Pancreas (tissue), 10 donors: ENCODE results near the gene DENR. TPM values are rescaled to one million over a fixed set of nuclear protein-coding genes. Genes with fewer than 3 reads are reported as not detected.
"Not testable (repeated sequence)": the region's sequence is repeated elsewhere in the genome, so short reads cannot be mapped to it uniquely, and the experiment has no call there.

Experiments used
- ATAC-seq, 4 donors: fragments of 200-7000 bp; cut with Tn5 transposase; one replicate each; pipeline versions ENCODE4 v1.8.0 to v1.9.1; 2020; ENCODE audit warnings: mild to moderate bottlenecking in 4 of 4, moderate library complexity in 4 of 4
- DNase-seq, 6 donors: peaks; one replicate each; pipeline ENCODE4 v3.0.0-alpha.2; 2020
- FAIRE-seq: peaks from 2 replicates; lab custom pipeline; 2012; peaks lifted over from hg19 to GRCh38; lab: Jason Lieb, UNC
- H3K27ac ChIP-seq, 4 donors: fragments of 200-600 bp; sonication (generic); 1 replicate in 3 of 4; 2 replicates in 1 of 4; pipeline versions ENCODE4 v1.5.0 to v1.8.0; 2020
- H3K27me3 ChIP-seq, 4 donors: fragments of 200-600 bp; one replicate each; pipeline ENCODE4 v1.8.0; 2021
- H3K36me3 ChIP-seq, 3 donors: fragments of 200-600 bp; sonication (generic) in 1 of 3; one replicate each; pipeline versions ENCODE4 v1.5.0 to v1.8.0; 2020 to 2021
- H3K4me1 ChIP-seq, 3 donors: fragments of 200-600 bp; one replicate each; pipeline ENCODE4 v1.8.0; 2021
- H3K4me3 ChIP-seq, 4 donors: fragments of 200-600 bp; sonication (generic) in 2 of 4; one replicate each; pipeline versions ENCODE4 v1.5.0 to v1.8.0; 2020 to 2021
- H3K9me3 ChIP-seq, 4 donors: fragments of 200-600 bp; one replicate each; pipeline ENCODE4 v1.8.0; 2021
- WGBS, 2 donors: extraction: QIAGEN DNeasy Blood & Tissue Kit; methylation state at CpG; one replicate each; pipeline ENCODE4 v1.1.7; 2013; 5-methylcytosine and 5-hydroxymethylcytosine counted together
- intact Hi-C, 3 donors: fragments of 100-400 bp; cut with DNase I; formaldehyde crosslinking; loops; one replicate each; pipeline versions ENCODE4 v1.11.1 to v1.14.2; 2022
- polyA plus RNA-seq, 2 donors: library from polyadenylated mRNA; stranded (reverse); fragments of 200-250 nt; gene quantifications; one replicate each; pipeline ENCODE4 v1.2.3, GENCODE V29; 2013
- total RNA-seq, 6 donors: library from RNA; stranded (reverse); fragmentation: NEBNext Ultra II Directional in 4 of 6; extraction: Animal tissue kit (Norgen Biotek cat#: 25700) in 4 of 6; gene quantifications; one replicate each; pipeline versions ENCODE4 v1.2.1 to v1.2.4, GENCODE V29; 2021 to 2023
- TF ChIP-seq, protein P1 (sequence below), 4 donors: fragments of 200-600 bp; sonication (generic) in 3 of 4; IDR thresholded peaks; one replicate each; pipeline versions ENCODE4 v1.5.0 to v1.8.0; 2021; ENCODE audit warnings: antibody characterized with exemption in 4 of 4
- donor health status: healthy with polysubstance abuse.
- donor health status: DM: no; HTN: no; CAD: no; lungs with moderate emphysema.
- donor health status: DM: no; HTN: no; CAD: no.
- donor health status: control.
- donor health status: control.
- donor health status: Bipolar disorder and iron deficiency.
- donor health status: DM: yes; HTN: yes; CAD: no.
- donor health status: DM: no; HTN: no; CAD: no.
- donor health status: DM: no; HTN: no; CAD: no.
- donor health status: DM: yes; HTN: yes; CAD: no.

The DENR gene
- total and polyA plus RNA-seq, 8 donors = 12.2 to 20.9 (median 16.0) TPM

DNA sequence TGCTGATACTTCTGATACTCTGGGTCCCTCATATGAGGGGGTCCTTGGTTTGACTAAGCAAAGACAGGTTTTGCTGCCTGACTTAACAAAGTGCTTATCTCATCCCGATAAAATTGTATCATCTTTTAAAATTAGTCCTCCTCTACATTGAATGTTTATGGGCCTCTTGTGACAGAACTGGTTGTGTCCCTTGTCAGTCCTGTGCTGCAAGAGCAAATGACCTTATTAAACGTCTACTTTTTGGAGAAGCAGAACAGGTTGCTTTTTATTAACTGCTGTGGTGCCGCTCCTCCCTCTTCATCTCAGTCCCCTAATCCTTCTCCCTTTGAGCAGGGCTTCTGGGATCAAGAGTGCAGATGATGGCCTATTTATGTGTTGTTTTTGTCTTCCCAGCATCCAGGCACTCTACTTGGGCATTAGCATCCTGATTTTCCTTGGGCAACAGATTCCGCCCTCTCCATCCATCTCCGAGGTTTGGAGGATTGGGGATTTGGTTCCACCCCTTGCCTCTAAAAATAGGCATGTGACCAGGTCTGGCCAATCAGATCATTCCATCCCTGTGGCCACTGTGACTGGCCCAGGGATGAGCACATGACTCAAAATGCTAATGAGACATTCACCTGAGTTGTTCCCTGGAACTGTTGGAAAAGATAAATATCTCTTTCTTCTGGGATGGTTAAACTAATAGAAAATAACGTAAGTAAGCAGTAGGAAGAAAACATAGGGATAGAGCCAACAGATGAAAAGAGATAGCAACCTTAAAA is 2.9 kb upstream of the DENR start:
- no peak overlapping the region for H3K27ac ChIP-seq
- no peak overlapping the region for H3K4me3 ChIP-seq
- DNase-seq (no peak), FAIRE-seq (no peak), ATAC-seq (no peak)
- WGBS, 2 donors = 63 to 74% methylated on average over 6 of the region's 6 CpGs
- no peaks in the 10 kb centered on the region for H3K9me3 ChIP-seq
- intact Hi-C loops = loop anchor here in 1 of 3 donors (10.0 kb wide), 1 partner anchor 105 kb away; no protein-coding TSS in a partner anchor
- H3K4me1 ChIP-seq = peaks cover 5 to 10% (median 8%) of the 10 kb centered on the region in 3 donors
- H3K27me3 ChIP-seq = no peaks in the 10 kb centered on the region
- TF ChIP-seq, protein P1, sequence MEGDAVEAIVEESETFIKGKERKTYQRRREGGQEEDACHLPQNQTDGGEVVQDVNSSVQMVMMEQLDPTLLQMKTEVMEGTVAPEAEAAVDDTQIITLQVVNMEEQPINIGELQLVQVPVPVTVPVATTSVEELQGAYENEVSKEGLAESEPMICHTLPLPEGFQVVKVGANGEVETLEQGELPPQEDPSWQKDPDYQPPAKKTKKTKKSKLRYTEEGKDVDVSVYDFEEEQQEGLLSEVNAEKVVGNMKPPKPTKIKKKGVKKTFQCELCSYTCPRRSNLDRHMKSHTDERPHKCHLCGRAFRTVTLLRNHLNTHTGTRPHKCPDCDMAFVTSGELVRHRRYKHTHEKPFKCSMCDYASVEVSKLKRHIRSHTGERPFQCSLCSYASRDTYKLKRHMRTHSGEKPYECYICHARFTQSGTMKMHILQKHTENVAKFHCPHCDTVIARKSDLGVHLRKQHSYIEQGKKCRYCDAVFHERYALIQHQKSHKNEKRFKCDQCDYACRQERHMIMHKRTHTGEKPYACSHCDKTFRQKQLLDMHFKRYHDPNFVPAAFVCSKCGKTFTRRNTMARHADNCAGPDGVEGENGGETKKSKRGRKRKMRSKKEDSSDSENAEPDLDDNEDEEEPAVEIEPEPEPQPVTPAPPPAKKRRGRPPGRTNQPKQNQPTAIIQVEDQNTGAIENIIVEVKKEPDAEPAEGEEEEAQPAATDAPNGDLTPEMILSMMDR (IDR thresholded peaks at IDR 0.05) = no peak
- H3K36me3 ChIP-seq = no peaks in the 10 kb centered on the region

DNA sequence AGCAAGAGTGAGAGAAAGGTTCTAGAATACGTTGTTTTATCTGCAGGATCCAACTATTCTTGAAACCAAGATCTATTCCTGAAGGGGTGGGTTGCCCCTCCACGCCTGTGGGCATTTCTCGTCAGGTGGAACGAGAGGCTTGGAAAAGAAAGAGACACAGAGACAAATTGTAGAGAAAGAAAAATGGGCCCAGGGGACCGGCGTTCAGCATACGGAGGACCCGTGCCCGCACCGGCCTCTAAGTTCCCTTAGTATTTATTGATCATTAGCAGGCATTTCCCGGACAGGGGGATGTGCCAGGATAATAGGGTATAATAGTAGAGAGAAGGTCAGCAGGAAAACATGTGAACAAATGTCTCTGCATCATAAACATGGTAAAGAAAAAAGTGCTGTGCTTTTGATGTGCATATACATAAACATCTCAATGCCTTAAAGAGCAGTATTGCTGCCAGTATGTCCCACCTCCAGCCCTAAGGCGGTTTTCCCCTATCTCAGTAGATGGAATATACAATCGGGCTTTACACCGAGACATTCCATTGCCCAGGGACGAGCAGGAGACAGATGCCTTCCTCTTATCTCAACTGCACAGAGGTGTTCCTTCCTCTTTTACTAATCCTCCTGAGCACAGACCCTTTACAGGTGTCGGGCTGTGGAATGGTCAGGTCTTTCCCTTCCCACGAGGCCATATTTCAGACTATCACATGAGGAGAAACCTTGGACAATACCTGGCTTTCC is 1.7 kb upstream of the DENR start:
- DNase-seq, FAIRE-seq, H3K4me3 ChIP-seq, H3K4me1 ChIP-seq, H3K27me3 ChIP-seq, ATAC-seq, intact Hi-C loops, H3K36me3 ChIP-seq, H3K9me3 ChIP-seq, H3K27ac ChIP-seq: not testable (repeated sequence)
- 73 to 74% methylated on average over 17 of the region's 17 CpGs for WGBS, 2 donors

DNA sequence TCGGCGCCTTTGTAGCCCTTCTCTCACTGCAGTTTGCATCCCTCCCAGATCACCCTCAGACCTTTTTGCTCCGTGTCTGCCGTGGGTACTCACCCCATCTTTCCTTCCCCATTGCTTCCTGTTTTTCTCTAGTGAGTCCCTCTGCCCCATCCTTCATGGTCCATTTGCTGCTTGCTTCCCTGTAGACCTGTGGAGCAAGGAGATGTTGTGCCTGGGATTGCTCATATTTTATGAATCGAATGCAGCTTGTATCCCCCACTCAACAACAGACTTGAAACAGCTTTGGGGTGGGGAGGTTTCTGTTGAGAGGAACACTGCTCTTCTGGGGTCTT is 661 bp downstream of the DENR start:
- TF ChIP-seq, protein P1 (IDR thresholded peaks at IDR 0.05) = no peak
- Histone ChIP-seq H3K4me3 (peak overlapping the region; percentile 66 to 96 (median 84)), H3K9me3 (no peaks in the 10 kb centered on the region), H3K27me3 (no peaks in the 10 kb centered on the region), H3K4me1 (peaks cover 5 to 10% (median 8%) of the 10 kb centered on the region in 3 donors), H3K27ac (peak overlapping the region in 1 of 4 donors; percentile 65), H3K36me3 (no peaks in the 10 kb centered on the region)
- intact Hi-C loops = no loop called here
- ATAC-seq = peak in 2 of 4 donors; percentile 3 to 7
- no peak for FAIRE-seq
- DNase-seq = no peak
- 2% methylated on average over 5 of the region's 5 CpGs for WGBS, 2 donors

DNA sequence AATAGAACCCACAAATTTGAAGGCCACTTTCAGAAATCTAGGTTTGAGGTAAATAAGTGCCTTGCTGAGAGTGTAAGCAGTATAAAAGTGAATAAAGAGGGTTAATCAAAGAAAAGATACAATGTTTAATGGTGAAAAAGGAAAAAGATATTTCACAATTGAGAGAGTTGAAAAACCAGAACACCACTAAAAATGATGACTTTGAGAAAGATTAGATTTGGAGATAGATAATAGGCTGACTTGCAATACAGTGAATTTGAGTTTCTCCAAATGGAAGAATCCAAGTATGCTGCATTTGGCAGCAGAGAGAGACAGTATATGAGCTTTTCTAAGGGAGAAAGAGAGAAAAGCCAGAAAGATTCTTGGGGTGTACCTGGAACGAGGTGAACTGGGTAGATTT is 2.2 kb downstream of the DENR start:
- intact Hi-C loops = no loop called here
- no peak for FAIRE-seq
- H3K4me3 ChIP-seq = no peak overlapping the region
- no peak for ATAC-seq
- H3K4me1 ChIP-seq = peaks cover 5 to 10% (median 8%) of the 10 kb centered on the region in 3 donors
- WGBS, 2 donors = 90 to 94% methylated on average over 1 of the region's 1 CpG
- TF ChIP-seq, protein P1 (IDR thresholded peaks at IDR 0.05) = no peak
- H3K9me3 ChIP-seq = no peaks in the 10 kb centered on the region
- H3K27ac ChIP-seq = no peak overlapping the region
- no peak for DNase-seq
- no peaks in the 10 kb centered on the region for H3K27me3 ChIP-seq
- H3K36me3 ChIP-seq = no peaks in the 10 kb centered on the region

DNA sequence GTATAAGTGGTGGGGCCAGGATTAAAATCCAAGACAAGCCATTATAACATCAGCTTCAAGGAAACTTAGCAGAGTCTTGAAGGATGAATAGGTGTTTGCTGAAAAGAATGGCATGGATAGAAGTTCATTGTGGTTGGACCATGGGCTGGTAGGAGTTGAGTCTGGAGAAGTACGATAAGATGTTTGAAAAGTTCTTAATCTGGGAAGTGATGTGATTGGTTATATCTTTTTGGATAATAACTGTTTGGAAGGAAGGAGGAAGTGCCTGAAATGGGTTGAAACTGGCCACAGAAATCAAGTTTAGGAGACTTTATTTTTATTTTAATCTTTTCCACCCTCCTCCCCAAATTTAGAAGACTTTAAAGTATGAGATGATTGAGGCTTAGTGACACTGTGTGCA is 4.9 kb downstream of the DENR start:
- Histone ChIP-seq H3K4me1 (peaks cover 5 to 10% (median 8%) of the 10 kb centered on the region in 3 donors), H3K4me3 (no peak overlapping the region), H3K9me3 (no peaks in the 10 kb centered on the region), H3K27me3 (no peaks in the 10 kb centered on the region), H3K27ac (no peak overlapping the region), H3K36me3 (peaks cover 0 to 7% (median 0%) of the 10 kb centered on the region in 3 donors)
- FAIRE-seq (no peak), DNase-seq (no peak), ATAC-seq (no peak)
- TF ChIP-seq, protein P1 (IDR thresholded peaks at IDR 0.05) = no peak
- intact Hi-C loops = no loop called here
- 78 to 85% methylated on average over 1 of the region's 1 CpG for WGBS, 2 donors
